Urinary bladder (tissue), 4 donors: ENCODE results near the gene CAMK1D. TPM values are rescaled to one million over a fixed set of nuclear protein-coding genes. Genes with fewer than 3 reads are reported as not detected.
"Not testable (repeated sequence)": the region's sequence is repeated elsewhere in the genome, so short reads cannot be mapped to it uniquely, and the experiment has no call there.

Experiments used
- DNase-seq: peaks from one replicate; pipeline ENCODE4 v3.0.0-alpha.2; 2015; ENCODE audit errors: extremely low spot score
- H3K27ac ChIP-seq: one replicate; pipeline ENCODE4 v1.5.1; 2013; ENCODE audit warnings: low read depth, mild to moderate bottlenecking, moderate library complexity
- H3K36me3 ChIP-seq: one replicate; pipeline ENCODE4 v1.6.1; 2013; ENCODE audit warnings: mild to moderate bottlenecking, moderate library complexity; ENCODE audit not compliant: insufficient read depth
- H3K4me1 ChIP-seq: one replicate; pipeline ENCODE4 v1.6.1; 2013; ENCODE audit warnings: mild to moderate bottlenecking, moderate library complexity; ENCODE audit not compliant: insufficient read depth
- H3K4me3 ChIP-seq: one replicate; pipeline ENCODE4 v1.5.1; 2013; ENCODE audit warnings: low read depth, low read length
- WGBS: extraction: QIAGEN DNeasy Blood & Tissue Kit; methylation state at CpG from one replicate; pipeline ENCODE4 v1.1.7; 2013; 5-methylcytosine and 5-hydroxymethylcytosine counted together
- polyA plus RNA-seq: library from polyadenylated mRNA; stranded (reverse); fragments of 200-250 nt; gene quantifications from one replicate; pipeline ENCODE4 v1.2.3, GENCODE V29; 2013
- total RNA-seq: library from RNA; depleted of rRNA; stranded (reverse); fragments of >200 nt; gene quantifications from one replicate; pipeline ENCODE4 v1.2.3, GENCODE V29; 2014
- donor health status: healthy with polysubstance abuse.
- donor health status: healthy.

The CAMK1D gene
- total and polyA plus RNA-seq, 2 donors: 5.6 to 7.6 TPM

GRCh38 chr10:12842310-12842709, 493.0 kb downstream of the CAMK1D start:
- WGBS: 88% methylated on average over 6 of the region's 6 CpGs
- no peak overlapping the region for H3K4me3 ChIP-seq
- no peak for DNase-seq
- H3K27ac ChIP-seq: no peak overlapping the region
- no peaks in the 10 kb centered on the region for H3K36me3 ChIP-seq
- peaks cover 1% of the 10 kb centered on the region for H3K4me1 ChIP-seq

DNA sequence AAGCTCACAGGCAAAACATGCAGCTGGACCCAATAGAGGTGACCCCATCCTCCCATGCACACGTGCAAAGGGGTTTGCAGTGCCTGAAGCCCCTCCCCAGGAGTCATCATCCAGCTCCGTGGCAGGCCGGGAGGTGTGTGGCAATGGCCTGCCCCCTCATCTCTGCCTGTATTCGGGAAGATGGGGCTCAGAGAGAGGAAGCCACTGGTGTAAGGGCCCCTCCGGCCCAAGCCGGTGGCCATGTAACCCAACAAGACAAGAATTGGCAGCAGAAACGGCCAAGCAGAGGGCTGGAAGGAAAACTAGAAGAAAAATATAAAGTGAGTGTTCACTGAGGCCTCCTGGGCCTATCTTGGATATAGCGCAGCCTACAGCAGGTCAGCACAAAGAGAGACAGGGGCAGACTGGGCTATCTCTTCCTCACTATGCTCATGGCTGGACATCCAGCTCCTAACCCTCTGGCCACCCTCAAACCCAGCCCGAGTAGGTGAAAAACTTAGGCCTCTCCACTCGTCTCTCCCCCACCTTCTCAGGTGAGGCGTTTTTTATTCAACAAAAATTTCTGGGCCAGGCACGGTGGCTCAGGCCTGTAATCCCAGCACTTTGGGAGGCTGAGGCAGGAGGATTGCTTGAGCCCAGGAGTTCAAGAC, 494.1 kb downstream of the CAMK1D start:
- H3K36me3 ChIP-seq: no peaks in the 10 kb centered on the region
- H3K4me3 ChIP-seq: no peak overlapping the region
- WGBS: 95% methylated on average over 12 of the region's 12 CpGs
- DNase-seq: no peak
- H3K27ac ChIP-seq: no peak overlapping the region
- peaks cover 3% of the 10 kb centered on the region for H3K4me1 ChIP-seq

- Histone ChIP-seq H3K4me1 (peaks cover 3% of the 10 kb centered on the region), H3K4me3 (no peak overlapping the region), H3K36me3 (no peaks in the 10 kb centered on the region), H3K27ac (peak overlapping the region; percentile 3)
- 14% methylated on average over 11 of the region's 11 CpGs for WGBS
- DNase-seq: peak; percentile 90
Measured at GRCh38 chr10:12844811-12845483, 495.6 kb downstream of the CAMK1D start.

- Histone ChIP-seq H3K36me3 (no peaks in the 10 kb centered on the region), H3K4me1 (peaks cover 3% of the 10 kb centered on the region), H3K27ac (no peak overlapping the region), H3K4me3 (no peak overlapping the region)
- WGBS: 46% methylated on average over 1 of the region's 1 CpG
- no peak for DNase-seq
Measured at GRCh38 chr10:12846718-12847117, 497.4 kb downstream of the CAMK1D start.

DNA sequence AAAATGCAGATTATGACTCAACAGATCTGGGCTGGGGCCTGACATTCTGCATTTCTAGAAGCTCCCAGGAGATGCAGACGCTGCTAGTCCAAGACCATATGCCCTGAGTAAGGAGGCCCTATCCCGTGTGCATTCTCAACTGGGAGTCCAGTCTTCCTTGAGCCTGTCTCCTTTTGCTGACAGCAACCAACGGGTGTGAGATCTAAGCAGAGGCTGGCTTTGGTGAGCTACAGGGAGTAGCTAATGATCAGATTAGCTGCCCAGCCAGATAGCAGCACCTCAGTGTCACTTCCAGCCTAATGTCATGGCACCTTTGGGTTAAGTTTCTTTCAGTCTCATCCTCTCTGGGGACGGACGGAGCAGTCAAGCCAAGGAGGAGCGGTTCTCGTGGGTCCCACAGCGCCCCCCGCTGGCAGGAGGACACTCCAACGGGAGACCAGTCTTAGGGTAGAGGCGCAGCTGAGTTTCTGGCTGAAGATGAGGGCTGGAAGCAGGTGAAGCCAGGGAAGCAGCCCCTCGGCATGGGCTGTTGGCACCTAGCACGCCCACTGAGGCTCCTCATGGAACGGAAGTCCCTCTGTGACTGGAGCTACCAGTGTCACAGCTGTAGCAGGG, 498.1 kb downstream of the CAMK1D start:
- no peak for DNase-seq
- Histone ChIP-seq H3K4me3 (no peak overlapping the region), H3K4me1 (peaks cover 3% of the 10 kb centered on the region), H3K36me3 (no peaks in the 10 kb centered on the region), H3K27ac (no peak overlapping the region)
- 81% methylated on average over 14 of the region's 14 CpGs for WGBS

DNA sequence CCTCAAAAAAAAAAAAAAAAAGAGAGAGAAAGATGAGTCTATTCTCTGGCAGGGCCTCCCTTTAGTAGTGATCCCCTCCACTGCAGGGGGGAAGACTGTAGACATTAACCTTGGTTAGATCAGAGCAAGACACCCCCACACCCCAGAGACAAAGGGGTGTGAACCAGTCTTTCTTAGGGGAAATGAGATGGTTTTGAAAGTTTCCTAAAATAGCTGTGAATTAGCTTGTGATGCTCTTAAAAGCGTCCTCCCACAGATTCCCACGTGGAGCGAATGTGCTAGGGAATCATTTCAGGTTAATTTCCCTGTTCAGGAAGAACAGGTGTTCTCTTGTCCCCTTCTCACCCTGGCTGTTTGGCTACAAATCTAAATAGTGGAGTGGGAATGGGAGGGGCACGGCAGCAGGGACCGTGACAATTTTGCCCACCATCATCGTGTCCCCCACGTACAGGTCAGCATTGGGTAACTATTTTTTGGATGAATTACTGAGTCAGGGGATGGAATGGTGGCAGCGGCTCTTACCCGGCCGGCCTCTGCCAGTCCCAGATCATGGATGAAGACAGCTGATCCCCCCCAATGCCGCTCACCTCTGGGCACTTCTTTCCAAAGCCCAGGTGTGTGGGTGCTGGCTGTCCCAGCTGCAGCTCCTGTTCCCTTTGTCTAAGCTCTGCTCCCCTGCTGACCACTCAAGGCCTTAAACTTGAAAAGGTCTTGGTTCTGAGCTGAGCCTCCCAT, 499.3 kb downstream of the CAMK1D start:
- 88% methylated on average over 11 of the region's 11 CpGs for WGBS
- H3K27ac ChIP-seq: no peak overlapping the region

DNA sequence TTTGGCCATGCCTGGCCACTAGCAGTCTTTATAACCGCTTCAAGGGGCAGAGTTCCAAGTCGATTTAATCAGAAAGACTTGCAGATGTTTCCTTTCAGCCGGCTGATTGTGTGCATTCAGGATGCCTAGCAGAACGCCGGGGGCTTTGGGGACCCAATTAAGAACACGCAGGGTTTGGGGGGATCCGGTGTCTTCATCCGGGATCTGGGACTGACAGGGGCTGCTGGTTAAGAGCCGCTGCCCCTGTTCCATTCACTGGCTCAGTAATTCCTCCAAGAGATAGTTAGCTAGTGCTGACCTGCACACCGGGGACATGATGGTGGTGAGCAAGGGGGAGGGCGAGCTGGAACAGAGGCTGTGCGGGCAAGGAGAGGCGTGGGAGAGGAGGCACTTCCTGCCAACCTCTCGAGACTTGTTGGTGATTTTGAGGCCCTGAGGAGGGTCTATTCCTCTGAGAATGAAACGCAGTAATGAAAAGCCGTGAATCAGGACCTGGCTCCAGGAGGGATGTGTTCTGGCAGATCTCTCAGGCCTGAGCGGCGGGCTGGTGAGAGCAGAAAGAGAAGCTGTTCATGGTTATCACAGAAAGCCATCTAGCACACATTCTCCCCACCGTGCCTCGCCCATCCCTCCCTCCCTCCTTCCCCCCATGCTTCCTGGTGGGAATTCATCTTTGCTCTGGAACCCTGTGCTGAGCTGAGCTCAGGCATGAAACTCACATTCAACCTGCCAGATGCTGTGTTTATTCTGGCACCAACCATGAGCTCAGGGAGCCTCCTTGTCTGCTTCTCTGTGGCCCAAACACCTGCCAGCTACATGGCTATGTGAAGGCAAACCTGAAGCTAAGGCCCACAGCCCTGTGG, 500.2 kb downstream of the CAMK1D start:
- Histone ChIP-seq H3K4me3 (no peak overlapping the region), H3K27ac (no peak overlapping the region), H3K4me1 (peaks cover 2% of the 10 kb centered on the region), H3K36me3 (no peaks in the 10 kb centered on the region)
- whole genome bisulfite sequencing: 28% methylated on average over 20 of the region's 20 CpGs
- DNase-seq: peak; percentile 76

More for the DNA sequence above, 499.3 kb downstream of the CAMK1D start:
- no peak overlapping the region for H3K4me3 ChIP-seq
- peaks cover 3% of the 10 kb centered on the region for H3K4me1 ChIP-seq
- no peaks in the 10 kb centered on the region for H3K36me3 ChIP-seq
- no peak for DNase-seq

GRCh38 chr10:12852687-12853086, 503.3 kb downstream of the CAMK1D start:
- no peaks in the 10 kb centered on the region for H3K36me3 ChIP-seq
- peaks cover 2% of the 10 kb centered on the region for H3K4me1 ChIP-seq
- 95% methylated on average over 2 of the region's 2 CpGs for WGBS
- no peak overlapping the region for H3K27ac ChIP-seq
- DNase-seq: no peak
- H3K4me3 ChIP-seq: no peak overlapping the region

GRCh38 chr10:12854988-12855387, 505.6 kb downstream of the CAMK1D start:
- 36% methylated on average over 2 of the region's 2 CpGs for WGBS
- no peaks in the 10 kb centered on the region for H3K4me1 ChIP-seq
- no peaks in the 10 kb centered on the region for H3K36me3 ChIP-seq
- no peak overlapping the region for H3K27ac ChIP-seq
- H3K4me3 ChIP-seq: no peak overlapping the region
- no peak for DNase-seq

GRCh38 chr10:12862459-12862858, 513.1 kb downstream of the CAMK1D start:
- Histone ChIP-seq H3K4me1 (no peaks in the 10 kb centered on the region), H3K27ac (no peak overlapping the region), H3K4me3 (no peak overlapping the region), H3K36me3 (no peaks in the 10 kb centered on the region)
- 83% methylated on average over 3 of the region's 3 CpGs for WGBS
- DNase-seq: no peak

- not testable (repeated sequence) for H3K4me3 ChIP-seq, H3K36me3 ChIP-seq, DNase-seq, H3K27ac ChIP-seq, H3K4me1 ChIP-seq
- WGBS: 90% methylated on average over 6 of the region's 6 CpGs
Measured at GRCh38 chr10:12865515-12865914, 516.2 kb downstream of the CAMK1D start.

DNA sequence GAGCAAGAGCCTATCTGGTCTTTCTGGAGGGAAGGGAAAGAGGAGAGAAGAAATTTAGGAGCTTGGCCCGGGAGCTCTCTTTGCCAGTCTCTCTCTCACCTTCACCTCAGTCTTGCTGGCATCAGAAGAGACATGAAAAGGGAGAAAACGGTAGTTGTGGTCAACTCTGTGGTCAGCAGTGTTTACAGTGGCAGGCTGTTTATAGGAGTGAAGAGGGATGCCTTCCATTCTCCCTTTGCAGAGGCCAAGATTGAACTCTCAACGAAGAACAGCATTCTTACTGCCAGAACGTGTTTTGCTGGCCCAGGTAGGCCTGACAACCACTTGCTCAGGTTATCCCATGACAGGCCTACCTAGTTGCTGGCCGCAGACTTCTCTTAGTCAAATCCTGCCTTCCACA, 518.9 kb downstream of the CAMK1D start:
- no peak overlapping the region for H3K27ac ChIP-seq
- no peak overlapping the region for H3K4me3 ChIP-seq
- 57% methylated on average over 5 of the region's 5 CpGs for WGBS
- DNase-seq: no peak
- no peaks in the 10 kb centered on the region for H3K4me1 ChIP-seq
- no peaks in the 10 kb centered on the region for H3K36me3 ChIP-seq

DNA sequence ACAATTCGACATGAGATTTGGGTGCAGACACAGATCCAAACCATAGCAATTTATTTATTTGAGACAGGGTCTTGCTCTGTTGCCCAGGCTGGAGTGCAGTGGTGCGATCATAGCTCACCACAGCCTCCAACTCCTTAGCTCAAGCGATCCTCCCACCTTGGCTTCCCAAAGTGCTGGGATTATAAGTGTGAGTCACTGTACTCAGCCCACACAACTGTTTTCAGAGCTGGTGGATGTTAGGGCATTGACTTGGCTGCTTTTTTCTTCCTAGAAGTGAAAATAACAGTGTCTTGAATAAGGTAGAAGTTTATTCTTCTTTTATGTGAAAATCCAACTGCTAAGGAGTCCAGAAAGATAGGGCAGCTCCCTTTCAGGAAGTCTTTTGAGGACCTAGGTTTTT, 520.1 kb downstream of the CAMK1D start:
- H3K4me1 ChIP-seq: no peaks in the 10 kb centered on the region
- H3K36me3 ChIP-seq: no peaks in the 10 kb centered on the region
- no peak overlapping the region for H3K27ac ChIP-seq
- 82% methylated on average over 3 of the region's 3 CpGs for WGBS
- no peak overlapping the region for H3K4me3 ChIP-seq
- DNase-seq: no peak
